Thoracic aorta endothelial cell (primary cell): ENCODE results near the gene CSRP2. TPM values are rescaled to one million over a fixed set of nuclear protein-coding genes. Genes with fewer than 3 reads are reported as not detected.

Source experiments
- total RNA-seq: library from RNA; depleted of rRNA; stranded (reverse); fragments of >200 nt; gene quantifications from 2 replicates; pipeline ENCODE4 v1.2.3, GENCODE V29; 2012

CSRP2 gene
- total RNA-seq, result 3.1 and 5.9 TPM in 2 replicates

DNA sequence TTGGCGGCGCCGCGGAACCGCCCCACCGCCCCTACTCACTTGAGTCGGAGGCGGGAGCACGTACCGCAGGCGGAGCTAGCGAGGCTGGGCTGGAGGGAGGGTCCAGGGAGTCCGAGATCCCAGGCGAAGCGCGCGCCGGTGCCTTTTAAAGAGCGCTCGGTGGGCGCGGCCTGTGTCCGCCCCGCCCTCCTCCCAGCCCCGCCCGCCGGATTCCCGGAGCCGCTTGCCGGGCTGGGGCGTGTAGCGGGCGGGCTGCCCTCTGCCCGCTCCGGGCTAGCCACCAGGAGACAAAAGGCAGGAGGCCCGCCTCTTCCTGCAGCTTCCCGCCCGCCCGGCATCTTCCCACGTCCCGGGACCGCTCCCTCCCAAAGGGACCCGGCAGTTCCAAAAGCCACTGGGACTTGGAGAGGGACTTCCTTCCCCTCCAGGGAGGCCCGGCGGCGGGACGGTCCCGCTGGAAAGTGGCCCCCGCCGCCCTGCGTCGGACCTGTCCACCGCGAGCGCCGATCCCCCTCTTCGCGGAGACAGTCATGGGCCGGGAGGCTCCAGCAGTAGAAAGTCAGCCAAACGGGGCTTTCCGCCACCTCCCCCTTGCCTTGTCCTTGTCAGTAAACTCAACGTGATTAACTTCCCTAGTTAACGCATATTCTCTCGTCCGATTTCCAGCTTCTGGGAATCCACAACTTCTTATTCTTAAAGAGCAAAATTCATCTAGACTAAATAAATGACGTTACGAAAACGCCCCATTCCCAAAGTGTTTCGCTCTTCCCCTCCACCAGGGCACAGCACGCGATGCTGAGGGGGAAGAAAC is at the start of gene CSRP2:
TSS of gene CSRP2 (minus strand) at position 121 of the 811 bp plus-strand sequence. CDS start 12,759 bp downstream, outside the sequence.

Other genes starting within 250 kb of the CSRP2 start
- 39.3 and 45.7 TPM in 2 replicates for gene ZDHHC17, start 114.9 kb downstream of the CSRP2 start, total RNA-seq
- gene E2F7, start 186.6 kb upstream of the CSRP2 start, total RNA-seq, result 30.0 and 36.3 TPM in 2 replicates